Prostate gland (tissue), 2 donors: ENCODE data around the gene ZP3.

ENCODE experiments used
- POLR2A ChIP-seq: fragments of 450-650 bp; IDR thresholded peaks from one replicate; pipeline ENCODE4 v1.6.1; 2016; ENCODE audit warnings: antibody characterized with exemption, mild to moderate bottlenecking
- TF ChIP-seq, protein P1 (sequence below), 4 experiments: fragments of 200-600 bp in 2 of 4; fragments of 450-650 bp in 2 of 4; sonication (generic) in 2 of 4; IDR thresholded peaks; 1 replicate in 3 of 4; 2 replicates in 1 of 4; pipeline ENCODE4 v1.5.1; 2016 to 2019; ENCODE audit warnings: antibody characterized with exemption in 4 of 4, mild to moderate bottlenecking in 2 of 4, moderate library complexity in 2 of 4

GRCh38 chr7:76377186-76377918 is 47.4 kb upstream of the ZP3 start:
- TF ChIP-seq, protein P1, sequence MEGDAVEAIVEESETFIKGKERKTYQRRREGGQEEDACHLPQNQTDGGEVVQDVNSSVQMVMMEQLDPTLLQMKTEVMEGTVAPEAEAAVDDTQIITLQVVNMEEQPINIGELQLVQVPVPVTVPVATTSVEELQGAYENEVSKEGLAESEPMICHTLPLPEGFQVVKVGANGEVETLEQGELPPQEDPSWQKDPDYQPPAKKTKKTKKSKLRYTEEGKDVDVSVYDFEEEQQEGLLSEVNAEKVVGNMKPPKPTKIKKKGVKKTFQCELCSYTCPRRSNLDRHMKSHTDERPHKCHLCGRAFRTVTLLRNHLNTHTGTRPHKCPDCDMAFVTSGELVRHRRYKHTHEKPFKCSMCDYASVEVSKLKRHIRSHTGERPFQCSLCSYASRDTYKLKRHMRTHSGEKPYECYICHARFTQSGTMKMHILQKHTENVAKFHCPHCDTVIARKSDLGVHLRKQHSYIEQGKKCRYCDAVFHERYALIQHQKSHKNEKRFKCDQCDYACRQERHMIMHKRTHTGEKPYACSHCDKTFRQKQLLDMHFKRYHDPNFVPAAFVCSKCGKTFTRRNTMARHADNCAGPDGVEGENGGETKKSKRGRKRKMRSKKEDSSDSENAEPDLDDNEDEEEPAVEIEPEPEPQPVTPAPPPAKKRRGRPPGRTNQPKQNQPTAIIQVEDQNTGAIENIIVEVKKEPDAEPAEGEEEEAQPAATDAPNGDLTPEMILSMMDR (IDR thresholded peaks at IDR 0.05), result no peak
- TF ChIP-seq POLR2A, result no peak
